Subcutaneous adipose tissue (tissue), 4 donors: ENCODE measurements around the gene GMDS. TPM values are rescaled to one million over a fixed set of nuclear protein-coding genes. Genes with fewer than 3 reads are reported as not detected.

Source experiments
- total RNA-seq, 4 donors: library from RNA; depleted of rRNA; stranded (reverse); fragments of >200 nt; gene quantifications; one replicate each; pipeline ENCODE4 v1.1.0, GENCODE V29; 2016
- TF ChIP-seq, protein P1 (sequence below): fragments of 450-650 bp; IDR thresholded peaks from one replicate; pipeline ENCODE4 v1.5.1; 2016; ENCODE audit warnings: low read depth, mild to moderate bottlenecking, control low read depth, antibody characterized with exemption, moderate library complexity

The GMDS gene
- total RNA-seq, 4 donors from 2014 or later: 10.1 to 17.3 (median 13.9) TPM

- TF ChIP-seq, protein P1, sequence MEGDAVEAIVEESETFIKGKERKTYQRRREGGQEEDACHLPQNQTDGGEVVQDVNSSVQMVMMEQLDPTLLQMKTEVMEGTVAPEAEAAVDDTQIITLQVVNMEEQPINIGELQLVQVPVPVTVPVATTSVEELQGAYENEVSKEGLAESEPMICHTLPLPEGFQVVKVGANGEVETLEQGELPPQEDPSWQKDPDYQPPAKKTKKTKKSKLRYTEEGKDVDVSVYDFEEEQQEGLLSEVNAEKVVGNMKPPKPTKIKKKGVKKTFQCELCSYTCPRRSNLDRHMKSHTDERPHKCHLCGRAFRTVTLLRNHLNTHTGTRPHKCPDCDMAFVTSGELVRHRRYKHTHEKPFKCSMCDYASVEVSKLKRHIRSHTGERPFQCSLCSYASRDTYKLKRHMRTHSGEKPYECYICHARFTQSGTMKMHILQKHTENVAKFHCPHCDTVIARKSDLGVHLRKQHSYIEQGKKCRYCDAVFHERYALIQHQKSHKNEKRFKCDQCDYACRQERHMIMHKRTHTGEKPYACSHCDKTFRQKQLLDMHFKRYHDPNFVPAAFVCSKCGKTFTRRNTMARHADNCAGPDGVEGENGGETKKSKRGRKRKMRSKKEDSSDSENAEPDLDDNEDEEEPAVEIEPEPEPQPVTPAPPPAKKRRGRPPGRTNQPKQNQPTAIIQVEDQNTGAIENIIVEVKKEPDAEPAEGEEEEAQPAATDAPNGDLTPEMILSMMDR: no peak
Observed at GRCh38 chr6:1599469-1599868, 645.9 kb downstream of the GMDS start.

DNA sequence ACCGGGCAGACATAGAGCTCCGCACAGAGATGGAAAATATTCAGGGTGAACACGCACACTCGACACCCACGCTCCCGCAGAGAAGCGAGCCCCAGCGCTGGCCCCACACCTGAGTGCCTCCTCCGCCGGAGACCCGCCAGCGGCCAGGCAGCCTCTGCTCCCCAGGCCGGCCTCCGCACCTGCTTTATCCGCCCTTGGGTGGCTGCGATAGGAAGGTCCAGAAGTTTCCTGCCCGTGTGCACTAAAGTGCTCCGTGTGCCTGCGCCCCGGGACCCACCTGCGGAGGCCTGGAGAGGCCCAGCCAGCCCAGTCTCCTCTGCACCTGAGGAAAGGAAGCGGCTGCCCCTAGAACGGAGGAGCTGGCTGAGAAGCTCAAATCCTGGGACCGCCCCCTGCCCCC lies 646.5 kb downstream of the GMDS start:
- TF ChIP-seq, protein P1: no peak

DNA sequence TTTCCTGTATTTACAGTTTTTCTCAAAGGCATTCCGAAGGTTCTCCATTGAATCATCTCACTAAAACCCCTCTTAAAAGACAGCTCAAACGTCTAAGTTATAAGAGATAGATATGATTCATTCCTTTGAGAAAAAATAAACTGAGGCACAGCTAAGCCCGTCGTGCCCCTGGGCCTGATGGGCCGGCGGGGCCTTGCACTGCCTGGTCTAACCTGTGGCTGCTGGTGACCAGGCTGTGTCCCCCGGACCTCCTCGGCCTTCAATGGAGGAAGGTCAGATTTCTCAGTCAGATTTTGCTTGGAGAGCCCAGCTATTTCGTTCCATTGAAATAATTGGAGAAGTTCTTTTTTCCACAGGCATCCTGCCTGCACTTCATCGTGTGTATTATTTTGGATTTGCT lies 647.0 kb downstream of the GMDS start:
- TF ChIP-seq, protein P1: no peak

GRCh38 chr6:1597924-1598323 lies 647.5 kb downstream of the GMDS start:
- TF ChIP-seq, protein P1: no peak

DNA sequence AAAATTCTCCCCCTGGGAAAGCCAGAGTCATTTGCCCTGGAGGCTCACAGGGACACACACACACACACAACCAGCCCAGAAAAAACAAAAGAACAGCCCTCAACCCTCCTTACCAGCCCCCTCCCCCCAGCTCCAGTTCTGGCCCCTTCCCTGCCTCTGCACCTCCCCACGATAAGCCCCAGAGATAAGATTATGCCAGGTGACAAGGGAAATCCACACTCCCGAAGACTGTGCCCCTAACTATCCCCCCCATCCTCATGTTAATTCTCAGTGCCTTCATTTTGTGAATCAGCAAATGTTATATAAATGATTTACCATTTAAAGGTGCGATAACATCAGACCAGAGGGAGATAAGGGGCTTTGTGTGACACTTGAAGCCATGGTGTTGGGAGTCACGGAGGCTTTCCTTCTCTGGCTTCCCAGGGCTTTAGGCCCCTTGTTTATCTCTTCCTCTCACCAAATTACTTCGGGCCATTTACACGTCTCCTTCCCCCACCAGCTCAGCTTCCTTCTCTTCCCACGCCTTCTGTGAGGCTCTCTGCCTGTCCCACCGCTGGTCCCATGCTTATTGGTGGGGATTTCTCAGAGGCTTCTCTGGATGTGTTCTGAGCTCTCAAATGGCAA lies 648.2 kb downstream of the GMDS start:
- TF ChIP-seq, protein P1: no peak

DNA sequence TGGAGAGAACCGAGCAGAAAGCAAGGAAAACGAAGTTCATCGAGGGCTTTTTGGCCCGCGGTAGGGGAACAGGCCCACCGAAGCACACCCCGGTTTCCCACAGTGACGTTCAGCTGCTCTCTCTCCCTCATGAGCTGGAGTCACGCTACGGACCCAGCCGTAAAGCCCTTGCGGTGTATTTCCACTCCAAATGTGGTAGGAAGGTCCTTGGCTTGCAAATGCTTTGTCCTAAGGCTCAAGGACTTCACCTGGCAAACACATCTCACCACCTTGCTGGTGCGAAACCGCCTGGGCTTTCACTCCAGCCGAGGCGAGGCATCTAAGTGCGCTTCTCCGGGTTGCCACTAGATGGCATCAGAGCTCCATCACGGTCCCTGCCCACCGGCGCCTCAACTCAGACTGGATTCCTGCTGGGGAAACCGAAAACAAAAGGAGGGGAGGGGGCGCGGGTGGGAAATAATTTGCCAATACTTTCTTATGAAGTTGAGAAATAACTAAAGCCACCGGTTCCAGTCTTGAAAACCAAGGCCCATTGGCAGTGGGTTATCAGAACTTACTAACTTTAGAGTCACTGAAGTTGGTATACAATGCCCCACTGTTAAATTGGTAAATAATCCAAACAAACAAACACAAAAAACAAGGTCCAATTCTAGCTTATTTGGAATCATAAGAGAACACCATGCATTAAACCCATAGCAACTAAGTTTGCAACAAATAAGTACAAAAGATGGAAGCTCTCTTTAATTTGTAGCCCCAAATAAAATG lies 649.1 kb downstream of the GMDS start:
- TF ChIP-seq, protein P1: no peak

GRCh38 chr6:1595271-1596087 lies 649.9 kb downstream of the GMDS start:
- TF ChIP-seq, protein P1: no peak
